H9 (cell line): ENCODE measurements around the gene NKX1-2. TPM values are rescaled to one million over a fixed set of nuclear protein-coding genes. Genes with fewer than 3 reads are reported as not detected.

Experiments used
- DNase-seq: peaks from one replicate; pipeline ENCODE4 v3.0.0-alpha.2; 2017
- H2AFZ ChIP-seq: one replicate; pipeline ENCODE4 v1.6.1; 2013; ENCODE audit warnings: mild to moderate bottlenecking, low read length, control low read depth, moderate library complexity
- H2AK5ac ChIP-seq: 2 replicates; pipeline ENCODE4 v1.6.1; 2013; ENCODE audit warnings: low read length, control low read depth, mixed read lengths; ENCODE audit not compliant: insufficient read length
- H2BK120ac ChIP-seq: one replicate; pipeline ENCODE4 v1.6.1; 2013; ENCODE audit warnings: low read depth, mild to moderate bottlenecking, low read length, control low read depth, inconsistent platforms; ENCODE audit not compliant: poor library complexity, severe bottlenecking
- H2BK12ac ChIP-seq: 2 replicates; pipeline ENCODE4 v1.6.1; 2013; ENCODE audit warnings: low read length, control low read depth, mixed read lengths, low read depth; ENCODE audit not compliant: insufficient read length
- H2BK15ac ChIP-seq: 2 replicates; pipeline ENCODE4 v1.6.1; 2013; ENCODE audit warnings: low read depth, low read length, control low read depth
- H2BK20ac ChIP-seq: one replicate; pipeline ENCODE4 v1.6.1; 2013; ENCODE audit warnings: low read depth, mild to moderate bottlenecking, low read length, control low read depth, inconsistent platforms; ENCODE audit not compliant: poor library complexity, severe bottlenecking
- H2BK5ac ChIP-seq: 2 replicates; pipeline ENCODE4 v1.6.1; 2013; ENCODE audit warnings: low read length, control low read depth, mixed read lengths; ENCODE audit not compliant: insufficient read length
- H3K14ac ChIP-seq: 2 replicates; pipeline ENCODE4 v1.6.1; 2013; ENCODE audit warnings: low read length, control low read depth; ENCODE audit not compliant: insufficient read depth
- H3K18ac ChIP-seq: 2 replicates; pipeline ENCODE4 v1.6.1; 2013; ENCODE audit warnings: low read depth, mild to moderate bottlenecking, mixed read lengths, low read length, control low read depth; ENCODE audit not compliant: insufficient read length
- H3K23ac ChIP-seq: 2 replicates; pipeline ENCODE4 v1.6.1; 2013; ENCODE audit warnings: low read length, control low read depth, mixed read lengths, low read depth; ENCODE audit not compliant: insufficient read length
- H3K23me2 ChIP-seq: 2 replicates; pipeline ENCODE4 v1.6.1; 2013; ENCODE audit warnings: low read depth, mild to moderate bottlenecking, mixed read lengths, low read length, control low read depth; ENCODE audit not compliant: insufficient read length, poor library complexity, severe bottlenecking
- H3K27ac ChIP-seq: 2 replicates; pipeline ENCODE4 v1.5.1; 2013; ENCODE audit warnings: low read length, control low read depth, mixed read lengths, low read depth; ENCODE audit not compliant: insufficient read length
- H3K27me3 ChIP-seq: 2 replicates; pipeline ENCODE4 v1.6.1; 2013; ENCODE audit warnings: low read length, control low read depth, inconsistent platforms; ENCODE audit not compliant: insufficient read depth
- H3K4ac ChIP-seq: 2 replicates; pipeline ENCODE4 v1.6.1; 2013; ENCODE audit warnings: low read depth, mild to moderate bottlenecking, control low read depth, inconsistent platforms, low read length, moderate library complexity
- H3K4me1 ChIP-seq: 2 replicates; pipeline ENCODE4 v1.6.1; 2013; ENCODE audit warnings: low read length, control low read depth, inconsistent platforms; ENCODE audit not compliant: insufficient read depth
- H3K4me2 ChIP-seq: 2 replicates; pipeline ENCODE4 v1.6.1; 2013; ENCODE audit warnings: low read length, control low read depth, mixed read lengths; ENCODE audit not compliant: insufficient read length, insufficient read depth
- H3K56ac ChIP-seq: 2 replicates; pipeline ENCODE4 v1.6.1; 2013; ENCODE audit warnings: low read depth, mild to moderate bottlenecking, mixed read lengths, low read length, control low read depth; ENCODE audit not compliant: insufficient read length
- H3K79me1 ChIP-seq: 2 replicates; pipeline ENCODE4 v1.6.1; 2013; ENCODE audit warnings: low read depth, mild to moderate bottlenecking, moderate library complexity, low read length, control low read depth, inconsistent platforms; ENCODE audit not compliant: insufficient read depth, poor library complexity, severe bottlenecking
- H3K79me2 ChIP-seq: 2 replicates; pipeline ENCODE4 v1.6.1; 2013; ENCODE audit warnings: low read length, control low read depth, inconsistent platforms; ENCODE audit not compliant: insufficient read depth
- H3K9ac ChIP-seq: 2 replicates; pipeline ENCODE4 v1.6.1; 2013; ENCODE audit warnings: low read length, control low read depth, mixed read lengths; ENCODE audit not compliant: insufficient read length; ENCODE audit errors: extremely low read depth
- H3K9me3 ChIP-seq: one replicate; pipeline ENCODE4 v1.6.1; 2013; ENCODE audit warnings: low read depth, low read length, inconsistent platforms; ENCODE audit not compliant: control insufficient read depth
- H3T11ph ChIP-seq: one replicate; pipeline ENCODE4 v1.6.1; 2013; ENCODE audit warnings: mild to moderate bottlenecking, low read length, control low read depth, inconsistent platforms
- H4K20me1 ChIP-seq: one replicate; pipeline ENCODE4 v1.6.1; 2013; ENCODE audit not compliant: control insufficient read depth, insufficient read length, insufficient read depth
- H4K5ac ChIP-seq: 2 replicates; pipeline ENCODE4 v1.6.1; 2013; ENCODE audit warnings: low read depth, mild to moderate bottlenecking, mixed read lengths, low read length, control low read depth; ENCODE audit not compliant: insufficient read length
- H4K8ac ChIP-seq: replicated peaks from 2 replicates; pipeline ENCODE4 v1.6.1; 2013; ENCODE audit warnings: low read length, control low read depth, mixed read lengths, low read depth; ENCODE audit not compliant: insufficient read length
- H4K91ac ChIP-seq: 2 replicates; pipeline ENCODE4 v1.6.1; 2013; ENCODE audit warnings: low read depth, mild to moderate bottlenecking, moderate library complexity, mixed read lengths, low read length, control low read depth; ENCODE audit not compliant: insufficient read length
- H3K27ac Mint-ChIP-seq, 3 experiments: 2 replicates in 2 of 3; 3 replicates in 1 of 3; pipeline ENCODE4 v1.8.0; 2020 to 2021; ENCODE audit warnings: mixed read lengths in 3 of 3, mild to moderate bottlenecking in 1 of 3, moderate library complexity in 1 of 3
- H3K27me3 Mint-ChIP-seq: 2 replicates; pipeline ENCODE4 v1.8.0; 2021; ENCODE audit warnings: low read depth, mild to moderate bottlenecking, moderate library complexity, mixed read lengths
- H3K36me3 Mint-ChIP-seq, 3 experiments: 2 replicates in 2 of 3; 3 replicates in 1 of 3; pipeline ENCODE4 v1.8.0; 2020 to 2021; ENCODE audit warnings: low read depth in 3 of 3, mixed read lengths in 3 of 3; ENCODE audit not compliant: insufficient read depth in 1 of 3
- H3K4me1 Mint-ChIP-seq, 2 experiments: 2 replicates each; pipeline ENCODE4 v1.8.0; 2020; ENCODE audit warnings: mixed read lengths in 2 of 2
- H3K4me3 Mint-ChIP-seq, 2 experiments: 2 replicates in 1 of 2; 3 replicates in 1 of 2; pipeline ENCODE4 v1.8.0; 2020 to 2021; ENCODE audit warnings: mild to moderate bottlenecking in 2 of 2, mixed read lengths in 2 of 2, moderate library complexity in 1 of 2
- H3K9me3 Mint-ChIP-seq, 2 experiments: 2 replicates in 1 of 2; 3 replicates in 1 of 2; pipeline ENCODE4 v1.8.0; 2020; ENCODE audit warnings: mild to moderate bottlenecking in 2 of 2, mixed read lengths in 2 of 2, moderate library complexity in 1 of 2
- WGBS: extraction: QIAGEN DNeasy Blood & Tissue Kit; methylation state at CpG from one replicate; pipeline ENCODE4 v1.1.7; 2013; ENCODE audit warnings: missing lambda C conversion rate, low lambda C conversion rate, mixed read lengths; ENCODE audit not compliant: insufficient read length; ENCODE audit errors: extremely low coverage; 5-methylcytosine and 5-hydroxymethylcytosine counted together
- total RNA-seq: library from RNA; stranded (reverse); gene quantifications from 2 replicates; pipeline ENCODE4 v1.2.1, GENCODE V29; 2021
- TF ChIP-seq, protein P1 (sequence below): fragments of 200-600 bp; sonication (generic); conservative IDR thresholded peaks from 3 replicates; pipeline ENCODE4 v1.8.0; 2021; ENCODE audit warnings: antibody characterized with exemption, mild to moderate bottlenecking

The NKX1-2 gene
- total RNA-seq, 1 experiment from 2014 or later, result 15.3 TPM

DNA sequence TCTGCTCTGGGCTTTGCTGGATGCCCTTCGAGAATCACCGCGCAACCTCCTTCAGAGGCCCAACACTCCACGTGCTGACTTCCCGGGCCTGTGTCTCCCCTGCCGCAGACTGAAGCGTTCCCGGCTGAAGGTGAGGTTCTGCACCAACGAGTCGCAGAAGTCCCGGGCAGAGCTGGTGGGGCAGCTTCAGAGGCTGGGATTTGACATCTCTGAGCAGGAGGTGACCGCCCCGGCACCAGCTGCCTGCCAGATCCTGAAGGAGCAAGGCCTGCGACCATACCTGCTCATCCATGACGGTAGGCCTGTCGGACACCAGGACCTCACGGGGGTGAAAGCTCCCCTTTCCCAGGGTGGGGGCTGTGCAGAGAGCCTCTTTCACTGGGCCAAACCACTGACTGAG, 34.2 kb upstream of the NKX1-2 start:
- Histone ChIP-seq H3K56ac (no peak overlapping the region), H3K4me2 (no peak overlapping the region), H3K23me2 (no peaks in the 10 kb centered on the region), H3K27ac (no peak overlapping the region), H3K79me2 (no peaks in the 10 kb centered on the region), H2BK15ac (no peak overlapping the region), H4K5ac (no peak overlapping the region), H3T11ph (no peak overlapping the region), H3K18ac (no peak overlapping the region), H4K20me1 (peaks cover 4% of the 10 kb centered on the region), H2BK120ac (no peak overlapping the region), H4K91ac (no peak overlapping the region), H2BK20ac (no peak overlapping the region), H2BK12ac (no peak overlapping the region), H3K79me1 (no peaks in the 10 kb centered on the region), H3K4ac (no peak overlapping the region), H3K4me1 (peaks cover 8% of the 10 kb centered on the region; the same call in 1 of the 2 replicates), H2AK5ac (no peak overlapping the region), H2AFZ (no peak overlapping the region), H3K9me3 (no peaks in the 10 kb centered on the region), H3K27me3 (no peaks in the 10 kb centered on the region), H4K8ac (no peak overlapping the region), H2BK5ac (no peak overlapping the region), H3K14ac (no peak overlapping the region), H3K23ac (no peak overlapping the region), H3K9ac (no peak overlapping the region)
- peaks cover 31 to 39% (median 39%) of the 10 kb centered on the region in 3 experiments for H3K36me3 Mint-ChIP-seq
- H3K27me3 Mint-ChIP-seq, result no peaks in the 10 kb centered on the region
- H3K27ac Mint-ChIP-seq, result no peak overlapping the region
- H3K4me3 Mint-ChIP-seq, result no peak overlapping the region
- WGBS, result no CpG with 5 or more reads among the region's 17 CpGs
- no peak for DNase-seq
- H3K9me3 Mint-ChIP-seq, result peaks cover 6 to 11% of the 10 kb centered on the region in 2 experiments; a peak in 4 of 5 replicates
- H3K4me1 Mint-ChIP-seq, result peaks cover 23 to 24% of the 10 kb centered on the region in 2 experiments
- TF ChIP-seq, protein P1, sequence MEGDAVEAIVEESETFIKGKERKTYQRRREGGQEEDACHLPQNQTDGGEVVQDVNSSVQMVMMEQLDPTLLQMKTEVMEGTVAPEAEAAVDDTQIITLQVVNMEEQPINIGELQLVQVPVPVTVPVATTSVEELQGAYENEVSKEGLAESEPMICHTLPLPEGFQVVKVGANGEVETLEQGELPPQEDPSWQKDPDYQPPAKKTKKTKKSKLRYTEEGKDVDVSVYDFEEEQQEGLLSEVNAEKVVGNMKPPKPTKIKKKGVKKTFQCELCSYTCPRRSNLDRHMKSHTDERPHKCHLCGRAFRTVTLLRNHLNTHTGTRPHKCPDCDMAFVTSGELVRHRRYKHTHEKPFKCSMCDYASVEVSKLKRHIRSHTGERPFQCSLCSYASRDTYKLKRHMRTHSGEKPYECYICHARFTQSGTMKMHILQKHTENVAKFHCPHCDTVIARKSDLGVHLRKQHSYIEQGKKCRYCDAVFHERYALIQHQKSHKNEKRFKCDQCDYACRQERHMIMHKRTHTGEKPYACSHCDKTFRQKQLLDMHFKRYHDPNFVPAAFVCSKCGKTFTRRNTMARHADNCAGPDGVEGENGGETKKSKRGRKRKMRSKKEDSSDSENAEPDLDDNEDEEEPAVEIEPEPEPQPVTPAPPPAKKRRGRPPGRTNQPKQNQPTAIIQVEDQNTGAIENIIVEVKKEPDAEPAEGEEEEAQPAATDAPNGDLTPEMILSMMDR, result no peak
